ENCODE data around the gene ACTG1. TPM values are rescaled to one million over a fixed set of nuclear protein-coding genes. Genes with fewer than 3 reads are reported as not detected.
A peak's percentile ranks its signal among the peaks of the same experiment; 100 is the strongest.

Gene ACTG1
- total RNA-seq, 1 experiment from 2014 or later = 4,160 TPM

GRCh38 chr17:81476635-81477034 is 36.0 kb downstream of the ACTG1 start:
- Histone ChIP-seq H3K18ac (ENCODE audit: insufficient read length, low read depth, low read length) (no peak overlapping the region), H4K20me1 (ENCODE audit: control insufficient read depth, insufficient read depth, insufficient read length) (no peaks in the 10 kb centered on the region), H3T11ph (ENCODE audit: low read length) (no peak overlapping the region), H2AK5ac (ENCODE audit: insufficient read length, low read length) (no peak overlapping the region), H3K27me3 (ENCODE audit: insufficient read depth, low read length) (peaks cover under 1% of the 10 kb centered on the region; the same call in 1 of the 2 replicates), H2BK120ac (ENCODE audit: low read depth, low read length, poor library complexity, severe bottlenecking) (no peak overlapping the region), H4K91ac (ENCODE audit: insufficient read length, low read depth, low read length) (no peak overlapping the region), H3K4me1 (ENCODE audit: insufficient read depth, low read length) (no peaks in the 10 kb centered on the region; the same call in 1 of the 2 replicates), H2BK20ac (ENCODE audit: low read depth, low read length, poor library complexity, severe bottlenecking) (no peak overlapping the region), H3K4ac (ENCODE audit: low read depth, low read length) (no peak overlapping the region), H2BK15ac (ENCODE audit: low read depth, low read length) (no peak overlapping the region), H2AFZ (ENCODE audit: low read length) (no peak overlapping the region), H3K4me2 (ENCODE audit: insufficient read depth, insufficient read length, low read length) (no peak overlapping the region), H3K79me1 (ENCODE audit: insufficient read depth, low read depth, low read length, poor library complexity, severe bottlenecking) (no peaks in the 10 kb centered on the region), H2BK5ac (ENCODE audit: insufficient read length, low read length) (no peak overlapping the region), H3K56ac (ENCODE audit: insufficient read length, low read depth, low read length) (no peak overlapping the region), H3K79me2 (ENCODE audit: insufficient read depth, low read length) (no peaks in the 10 kb centered on the region), H2BK12ac (ENCODE audit: insufficient read length, low read depth, low read length) (no peak overlapping the region), H4K8ac (replicated peaks; ENCODE audit: insufficient read length, low read depth, low read length) (no peak overlapping the region), H3K27ac (ENCODE audit: insufficient read length, low read depth, low read length) (no peak overlapping the region), H3K23me2 (ENCODE audit: insufficient read length, low read depth, low read length, poor library complexity, severe bottlenecking) (peaks cover 3% of the 10 kb centered on the region), H4K5ac (ENCODE audit: insufficient read length, low read depth, low read length) (no peak overlapping the region), H3K14ac (ENCODE audit: insufficient read depth, low read length) (no peak overlapping the region), H3K9ac (ENCODE audit: extremely low read depth, insufficient read length, low read length) (no peak overlapping the region), H3K9me3 (ENCODE audit: control insufficient read depth, low read depth, low read length) (no peaks in the 10 kb centered on the region), H3K23ac (ENCODE audit: insufficient read length, low read depth, low read length) (no peak overlapping the region)
- no peak for DNase-seq
- Mint-ChIP-seq H3K36me3 (ENCODE audit: insufficient read depth in 1 of 3, low read depth in 3 of 3) (no peaks in the 10 kb centered on the region; a peak in 2 of 7 replicates), H3K27me3 (ENCODE audit: low read depth) (peaks cover 48% of the 10 kb centered on the region), H3K4me1 (peaks cover 0 to 3% of the 10 kb centered on the region in 2 experiments; a peak in 3 of 4 replicates), H3K9me3 (peaks cover 0 to 3% of the 10 kb centered on the region in 2 experiments; a peak in 2 of 5 replicates), H3K4me3 (no peak overlapping the region), H3K27ac (peak overlapping the region in 1 of 3 experiments; percentile 59; a peak in 1 of 7 replicates)
- no CpG with 5 or more reads among the region's 6 CpGs for WGBS (ENCODE audit: extremely low coverage, insufficient read length, low lambda C conversion rate)
- no peak for TF ChIP-seq CTCF (conservative IDR thresholded peaks at IDR 0.05)

Data from H9 (cell line).